ENCODE measurements around the gene ADCY9. TPM values are rescaled to one million over a fixed set of nuclear protein-coding genes. Genes with fewer than 3 reads are reported as not detected.

The ADCY9 gene
- polyA plus RNA-seq, 1 donor (not counting 4 experiments of a cell fraction or from before 2014, with no cell fraction given) = 3.0 TPM

GRCh38 chr16:4089251-4089810 lies 26.9 kb downstream of the ADCY9 start:
- no peak overlapping the region for H3K4me3 ChIP-seq (ENCODE audit: control insufficient read depth in 2 of 3, extremely low read depth in 1 of 3, insufficient read depth in 2 of 3, low read depth in 1 of 3, low read length in 3 of 3)
- no peaks in the 10 kb centered on the region for H3K79me2 ChIP-seq (ENCODE audit: control insufficient read depth, insufficient read depth, low read length)
- no peaks in the 10 kb centered on the region for H3K9me1 ChIP-seq (ENCODE audit: control insufficient read depth, extremely low read depth, insufficient read depth, low read length)
- H3K4me1 ChIP-seq (ENCODE audit: control insufficient read depth, extremely low read depth, insufficient read depth, low read length) = peaks cover 6% of the 10 kb centered on the region
- H3K9me3 ChIP-seq (ENCODE audit: control insufficient read depth, low read depth, low read length) = no peaks in the 10 kb centered on the region
- no peaks in the 10 kb centered on the region for H3K27me3 ChIP-seq (ENCODE audit: control insufficient read depth, extremely low read depth, insufficient read depth, low read length)
- H3K27ac ChIP-seq (ENCODE audit: control insufficient read depth, insufficient read depth, low read length) = no peak overlapping the region
- no peak overlapping the region for H3K9ac ChIP-seq (ENCODE audit: control insufficient read depth, extremely low read depth, insufficient read depth, low read length)
- H2AFZ ChIP-seq (ENCODE audit: control insufficient read depth, low read length) = no peak overlapping the region
- no peak for DNase-seq (ENCODE audit: low read depth, low spot score)
- no peaks in the 10 kb centered on the region for H3K36me3 ChIP-seq (ENCODE audit: control insufficient read depth in 2 of 2, extremely low read depth in 1 of 2, insufficient read depth in 2 of 2, low read length in 2 of 2)
- dilution Hi-C loops (cut with MboI; ENCODE audit: extremely low pct_ligation_motif_present, low sequenced_read_pairs) = no loop called here
- TF ChIP-seq CTCF (optimal IDR thresholded peaks at IDR 0.05 in 1 of 3, IDR thresholded peaks at IDR 0.05 in 1 of 3, conservative IDR thresholded peaks at IDR 0.05 in 1 of 3; ENCODE audit: extremely low read depth in 1 of 3, insufficient read depth in 2 of 3, low read length in 3 of 3) = no peak
- no peak for TF ChIP-seq EZH2 (IDR thresholded peaks at IDR 0.05; ENCODE audit: low read length)
- no peak overlapping the region for H3K4me2 ChIP-seq (ENCODE audit: control insufficient read depth, extremely low read depth, insufficient read depth, low read depth, low read length)
- H4K20me1 ChIP-seq (ENCODE audit: control insufficient read depth, extremely low read depth, insufficient read depth, low read length) = no peaks in the 10 kb centered on the region
- FAIRE-seq = no peak

- dilution Hi-C loops (cut with MboI; ENCODE audit: extremely low pct_ligation_motif_present, low sequenced_read_pairs) = no loop called here
- FAIRE-seq (no peak), DNase-seq (ENCODE audit: low read depth, low spot score) (no peak)
- no peak overlapping the region for H3K27ac ChIP-seq (ENCODE audit: control insufficient read depth, insufficient read depth, low read length)
- H3K9me3 ChIP-seq (ENCODE audit: control insufficient read depth, low read depth, low read length) = no peaks in the 10 kb centered on the region
- no peak overlapping the region for H3K9ac ChIP-seq (ENCODE audit: control insufficient read depth, extremely low read depth, insufficient read depth, low read length)
- no peaks in the 10 kb centered on the region for H3K36me3 ChIP-seq (ENCODE audit: control insufficient read depth in 2 of 2, extremely low read depth in 1 of 2, insufficient read depth in 2 of 2, low read length in 2 of 2)
- no peak overlapping the region for H3K4me3 ChIP-seq (ENCODE audit: control insufficient read depth in 2 of 3, extremely low read depth in 1 of 3, insufficient read depth in 2 of 3, low read depth in 1 of 3, low read length in 3 of 3)
- H3K79me2 ChIP-seq (ENCODE audit: control insufficient read depth, insufficient read depth, low read length) = no peaks in the 10 kb centered on the region
- no peaks in the 10 kb centered on the region for H3K9me1 ChIP-seq (ENCODE audit: control insufficient read depth, extremely low read depth, insufficient read depth, low read length)
- no peaks in the 10 kb centered on the region for H3K27me3 ChIP-seq (ENCODE audit: control insufficient read depth, extremely low read depth, insufficient read depth, low read length)
- no peak overlapping the region for H3K4me2 ChIP-seq (ENCODE audit: control insufficient read depth, extremely low read depth, insufficient read depth, low read depth, low read length)
- no peak for TF ChIP-seq EZH2 (IDR thresholded peaks at IDR 0.05; ENCODE audit: low read length)
- no peak for TF ChIP-seq CTCF (optimal IDR thresholded peaks at IDR 0.05 in 1 of 3, IDR thresholded peaks at IDR 0.05 in 1 of 3, conservative IDR thresholded peaks at IDR 0.05 in 1 of 3; ENCODE audit: extremely low read depth in 1 of 3, insufficient read depth in 2 of 3, low read length in 3 of 3)
- no peaks in the 10 kb centered on the region for H4K20me1 ChIP-seq (ENCODE audit: control insufficient read depth, extremely low read depth, insufficient read depth, low read length)
- H2AFZ ChIP-seq (ENCODE audit: control insufficient read depth, low read length) = no peak overlapping the region
- peaks cover 6% of the 10 kb centered on the region for H3K4me1 ChIP-seq (ENCODE audit: control insufficient read depth, extremely low read depth, insufficient read depth, low read length)
These were observed 28.2 kb downstream of the ADCY9 start for GRCh38 chr16:4087990-4088577.
